ENCODE data around the gene UGT8.

- no peak for TF ChIP-seq CTCF (IDR thresholded peaks at IDR 0.05)
- TF ChIP-seq POLR2A (IDR thresholded peaks at IDR 0.05) = no peak
Measured at GRCh38 chr4:114698231-114698630, 99.6 kb downstream of the UGT8 start.
